CD4-positive, alpha-beta T cell treated with Interleukin-4 for 4 hours (primary cell): ENCODE measurements around the gene HSFX3.

Experiments
- DNase-seq: peaks from one replicate; pipeline ENCODE4 v3.0.0-alpha.2; 2020

HSFX3 gene

DNA sequence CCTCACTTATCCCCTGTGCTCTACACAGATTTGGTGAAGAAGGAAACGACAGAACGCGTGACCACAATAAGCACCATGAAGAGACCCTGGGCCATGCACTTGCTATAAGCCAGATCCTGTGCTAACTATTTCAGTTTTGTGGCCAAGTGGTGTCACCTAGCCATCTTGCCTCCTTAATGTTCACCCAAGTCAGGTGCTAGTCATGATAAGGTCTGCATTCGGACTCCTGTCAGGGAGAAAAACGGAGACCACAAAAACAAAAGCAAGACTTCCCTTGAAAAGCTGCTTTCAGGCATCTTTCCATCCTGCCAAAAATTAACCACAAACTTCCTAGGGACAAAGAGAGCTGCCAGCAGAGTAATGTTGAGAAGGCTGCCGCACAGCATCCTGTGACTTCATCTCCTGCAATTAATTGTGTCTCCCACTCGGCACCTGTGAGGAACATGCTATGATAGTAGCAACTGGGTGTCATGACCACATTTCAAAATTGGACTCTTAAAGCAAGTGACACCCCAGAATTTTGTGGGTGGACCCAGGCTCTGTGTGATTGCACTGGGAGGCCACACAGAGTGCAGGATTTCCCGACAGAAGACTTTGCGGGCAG, 35.8 kb downstream of the HSFX3 start:
- peak; percentile 31 for DNase-seq

DNA sequence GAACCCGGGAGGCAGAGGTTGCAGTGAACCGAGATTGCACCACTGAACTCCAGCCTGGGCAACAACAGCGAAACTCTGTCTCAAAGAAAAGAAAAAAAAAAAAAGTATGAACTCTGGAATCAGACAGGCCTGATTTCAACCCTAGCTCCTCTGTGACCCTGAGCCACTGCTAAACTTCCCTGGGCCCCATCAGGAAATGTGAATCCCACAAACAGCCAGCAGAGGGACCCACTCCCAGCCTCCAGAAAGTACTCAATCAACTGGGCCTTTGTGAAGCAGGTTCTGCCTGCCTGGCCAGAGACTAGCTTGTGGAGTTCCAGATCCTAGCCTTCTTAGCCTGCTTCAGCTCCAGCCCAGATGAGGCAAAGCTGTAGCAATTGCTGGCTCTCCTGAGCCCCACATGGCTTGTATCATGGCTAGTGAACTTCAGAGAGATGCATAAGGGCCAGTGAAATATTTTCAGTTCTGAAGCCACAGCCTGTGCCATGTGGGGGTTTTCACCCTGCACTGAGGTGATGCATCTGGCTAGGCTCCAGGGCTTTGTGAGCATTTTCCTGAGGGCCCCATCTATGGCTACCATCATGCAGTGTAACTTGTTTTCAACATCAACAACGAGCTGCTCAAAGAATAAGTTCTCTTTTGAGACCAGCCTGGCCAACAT, 37.4 kb downstream of the HSFX3 start:
- DNase-seq, result peak; percentile 68

DNA sequence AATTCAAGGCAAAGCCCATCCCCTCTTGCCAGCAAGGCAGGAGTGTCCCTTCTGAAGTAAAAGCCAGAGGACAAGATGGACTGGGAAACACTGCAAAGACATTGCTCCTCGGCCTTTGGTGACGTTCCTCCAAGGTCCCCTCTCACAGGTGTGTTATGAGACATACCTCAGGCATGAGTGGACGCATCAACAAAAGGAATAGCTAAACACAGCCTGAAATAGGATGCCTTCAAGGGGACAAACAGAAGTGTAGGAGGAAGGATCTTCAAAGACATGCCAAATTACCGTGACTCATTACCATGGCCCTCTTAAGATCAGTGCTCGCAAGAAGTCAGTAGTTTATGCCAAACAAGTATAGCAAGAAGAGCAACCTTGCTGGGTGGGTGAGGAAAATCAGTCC, 38.6 kb downstream of the HSFX3 start:
- no peak for DNase-seq

DNA sequence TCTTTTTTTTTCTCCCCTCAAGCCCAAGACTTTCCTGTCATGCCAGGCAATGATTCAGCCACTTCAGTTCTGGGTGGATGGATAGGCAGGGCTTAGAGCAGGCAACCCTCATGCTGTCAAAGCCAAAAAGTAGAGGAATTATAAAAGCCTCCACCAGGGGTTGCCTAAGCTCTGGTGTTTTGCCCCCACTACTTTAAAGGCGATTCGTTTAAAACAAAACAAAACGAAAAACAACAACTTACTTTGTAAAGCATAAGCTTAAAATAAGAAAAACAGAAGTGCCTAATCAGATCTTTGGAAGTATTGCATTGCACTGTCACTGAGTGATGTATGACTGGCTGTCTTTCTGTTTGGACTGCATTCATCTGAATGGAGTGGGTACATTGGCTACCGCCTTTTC, 39.3 kb downstream of the HSFX3 start:
- no peak for DNase-seq

DNA sequence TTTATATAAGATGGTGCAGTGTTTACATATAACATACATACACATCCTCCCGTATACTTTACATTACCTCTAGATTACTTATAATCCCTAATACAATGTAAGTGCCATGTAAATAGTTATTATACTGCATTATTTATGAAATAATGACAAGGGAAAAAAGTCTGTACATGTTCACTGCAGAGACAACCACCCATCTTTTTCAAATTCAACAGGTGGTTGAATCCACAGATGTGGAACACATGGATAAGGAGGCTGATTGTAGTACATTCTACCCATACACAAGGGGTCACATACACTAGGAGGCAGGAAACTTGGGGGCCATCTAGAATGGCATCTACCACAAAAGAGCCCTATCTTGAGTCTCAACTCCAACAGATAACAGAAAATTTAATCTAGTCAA, 41.3 kb downstream of the HSFX3 start:
- no peak for DNase-seq

DNA sequence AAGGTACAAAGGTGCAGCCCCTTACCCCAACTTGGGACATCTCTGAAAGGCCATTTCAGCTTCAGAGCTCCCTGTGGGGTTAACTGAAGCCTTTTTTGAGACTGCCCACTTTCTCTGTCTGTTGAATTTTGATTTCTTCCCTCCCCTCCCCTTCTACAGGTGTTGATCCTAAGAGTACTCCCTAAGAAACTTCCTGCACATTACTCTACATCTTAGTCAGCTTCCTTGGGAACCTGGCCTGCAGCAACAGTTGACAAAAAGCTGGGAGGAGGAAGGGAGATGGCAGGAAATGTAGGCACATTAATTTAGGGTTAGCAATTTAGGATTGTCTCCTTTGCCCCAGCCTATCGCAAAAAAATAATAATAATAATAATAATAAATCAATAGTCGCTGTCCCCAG, 43.4 kb downstream of the HSFX3 start:
- no peak for DNase-seq

DNA sequence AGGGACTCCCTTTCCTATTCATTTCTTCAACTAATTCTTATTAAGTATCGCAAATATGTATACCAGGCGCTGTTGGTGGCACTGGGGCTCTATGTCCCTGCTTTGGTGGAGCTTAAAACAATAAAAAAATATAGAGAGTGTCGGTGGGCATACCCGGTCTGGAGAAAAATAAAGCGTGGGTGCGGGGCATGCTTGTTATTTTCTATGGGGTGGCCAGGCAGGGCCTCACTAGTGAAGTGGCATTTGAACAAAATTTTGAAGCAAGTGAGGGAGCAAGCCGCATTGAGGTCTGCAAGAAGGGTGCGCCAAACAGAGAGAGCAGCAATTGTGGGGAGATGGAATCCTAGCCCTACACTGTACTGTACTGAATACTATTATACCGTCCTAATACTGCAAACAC, 44.1 kb downstream of the HSFX3 start:
- no peak for DNase-seq

DNA sequence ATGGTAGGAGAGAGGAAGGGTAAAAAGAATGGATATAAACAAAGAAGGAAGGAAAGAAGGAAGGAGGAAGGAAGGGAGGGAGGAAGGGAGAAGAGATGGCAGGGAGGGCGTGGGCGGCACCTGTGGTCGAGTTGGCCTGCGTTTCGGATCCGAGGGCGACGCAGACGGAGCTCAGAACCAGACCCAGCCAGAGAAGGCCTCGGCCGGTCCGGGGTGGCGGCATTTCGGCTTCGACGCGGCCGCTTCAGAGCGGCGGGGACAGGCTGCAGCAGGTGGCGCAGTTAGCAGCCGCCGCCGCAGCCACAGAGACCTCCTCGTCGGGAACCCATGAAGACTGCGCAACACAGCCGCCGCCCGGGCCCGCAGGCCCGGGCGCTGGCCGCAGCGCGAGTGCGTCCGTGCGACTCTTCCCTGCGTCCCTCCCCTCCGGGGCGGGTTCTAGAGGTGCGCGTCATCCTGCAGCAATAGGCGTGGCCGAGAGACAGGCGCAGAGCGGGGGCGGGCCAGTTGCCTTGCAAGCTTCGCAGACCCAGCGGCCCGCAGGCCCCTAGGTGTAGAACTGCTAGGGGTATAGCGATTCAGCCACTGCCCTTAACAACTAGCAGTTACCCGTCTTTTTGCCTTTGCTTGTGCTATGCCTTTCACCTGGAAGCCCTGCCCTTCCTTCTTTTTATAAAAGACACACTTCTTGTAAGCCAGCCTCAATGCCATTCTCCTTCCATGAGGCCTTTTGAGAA, 44.6 kb downstream of the HSFX3 start, which contains the start of gene IDS:
Gene IDS (minus strand): TSS at position 392 of the 737 bp plus-strand sequence. CDS start 169 bp downstream, at position 223.
- peak; percentile 91 for DNase-seq

DNA sequence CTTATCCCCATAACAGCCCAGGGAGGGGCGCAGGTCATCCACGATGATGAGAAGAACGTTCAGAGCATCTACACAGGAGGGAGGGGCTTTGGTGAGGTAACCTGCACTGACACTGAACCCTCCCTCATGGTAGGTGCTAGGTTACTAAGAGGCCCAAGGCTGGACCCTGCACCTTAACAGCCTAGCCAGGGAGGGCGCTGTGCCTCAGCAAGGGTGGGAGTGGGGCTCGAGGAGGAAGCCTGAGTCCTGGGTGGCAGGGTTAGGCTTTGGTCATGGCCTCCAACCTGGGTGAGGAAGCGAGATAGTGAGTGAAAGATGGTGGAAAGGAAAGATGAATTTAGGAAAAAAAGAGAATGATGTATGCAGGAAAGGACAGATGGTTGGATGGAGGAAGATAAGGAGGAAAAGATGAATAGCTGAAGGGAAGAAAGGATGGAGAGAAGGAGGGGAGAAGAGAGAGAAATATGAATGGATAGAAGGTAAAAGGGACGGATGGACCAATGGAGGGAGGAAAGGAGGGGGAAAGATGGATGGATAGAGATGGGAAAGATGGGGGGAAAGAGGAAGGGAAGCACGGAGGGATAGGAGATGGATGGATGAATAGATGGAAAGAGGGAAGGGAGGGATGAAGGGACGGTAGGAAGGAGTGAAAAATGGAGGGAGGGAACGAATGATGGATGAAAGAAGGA, 45.4 kb downstream of the HSFX3 start:
- peak; percentile 87 for DNase-seq

DNA sequence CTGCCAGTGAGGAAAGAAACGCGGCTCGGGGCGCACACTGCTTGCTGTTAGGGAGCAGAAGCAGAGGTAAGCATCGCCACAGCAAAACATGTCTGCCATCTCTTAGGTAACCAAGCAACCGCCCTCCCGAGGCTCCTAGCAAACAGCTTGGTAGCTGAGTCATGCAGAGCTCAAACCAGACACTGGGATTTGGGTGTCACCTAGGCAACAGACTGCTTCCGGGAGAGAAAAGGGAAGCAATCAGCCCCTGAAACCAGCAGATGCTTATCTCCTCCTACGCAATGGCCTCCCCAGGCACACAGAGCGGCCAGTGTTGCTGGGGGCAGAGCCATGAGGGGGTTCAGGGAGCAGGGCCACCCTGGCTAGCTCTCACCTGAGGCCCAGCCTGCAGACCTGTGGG, 46.3 kb downstream of the HSFX3 start:
- peak; percentile 89 for DNase-seq

DNA sequence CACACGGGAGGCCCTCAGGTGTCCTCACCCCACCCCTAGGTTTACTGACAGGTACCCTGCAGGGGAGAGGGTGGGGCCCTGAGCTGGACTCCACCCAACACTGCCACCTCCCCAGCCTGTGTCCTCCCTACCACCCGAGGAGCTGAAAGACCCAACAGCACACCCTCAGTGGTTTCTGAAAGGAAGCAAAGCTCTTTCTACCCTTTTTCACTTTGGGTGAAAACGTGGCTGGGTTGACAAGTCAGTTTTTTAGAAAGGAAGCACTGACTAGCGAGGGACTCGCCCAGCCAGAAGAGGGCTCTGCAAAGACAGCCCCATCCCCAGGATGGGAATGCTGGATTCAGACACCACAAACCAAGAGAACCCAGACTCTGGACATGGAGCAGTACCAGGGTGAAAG, 46.8 kb downstream of the HSFX3 start:
- peak; percentile 55 for DNase-seq

DNA sequence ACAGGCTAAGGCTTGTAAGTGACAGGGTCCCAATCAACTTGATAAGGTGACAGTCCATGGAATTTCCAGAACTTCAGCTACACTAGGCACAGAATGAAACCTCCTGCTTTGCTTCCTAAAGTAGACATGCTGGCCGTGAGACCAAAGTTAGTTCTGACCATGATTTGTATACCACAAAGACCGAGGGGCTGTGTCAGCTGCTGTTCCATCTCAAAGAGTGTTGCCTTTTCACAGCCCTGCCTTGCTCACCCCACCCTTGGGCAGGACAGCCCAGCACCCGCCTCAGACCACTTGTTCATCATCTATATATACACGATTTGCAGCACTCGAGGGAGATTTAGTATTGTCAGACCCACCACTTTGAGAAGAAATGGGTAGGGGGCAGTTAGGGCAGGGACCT, 50.0 kb downstream of the HSFX3 start:
- no peak for DNase-seq

DNA sequence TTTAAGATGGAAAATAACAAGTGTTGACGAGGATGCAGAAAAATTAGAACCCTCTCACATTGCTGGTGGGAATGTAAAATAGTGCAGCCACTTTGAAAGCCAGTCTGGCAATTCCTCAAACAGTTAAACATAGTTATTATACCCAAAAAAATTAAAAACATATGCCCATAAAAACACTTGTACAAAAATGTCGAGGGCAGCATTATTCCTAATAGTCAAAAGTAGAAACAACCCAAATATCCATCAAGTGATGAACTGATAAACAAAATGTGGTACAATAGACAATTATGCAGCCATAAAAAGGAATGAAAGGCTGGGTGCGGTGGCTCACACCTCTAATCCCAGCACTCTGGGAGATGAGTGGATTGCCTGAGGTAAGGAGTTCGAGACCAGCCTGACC, 51.0 kb downstream of the HSFX3 start:
- no peak for DNase-seq
